Measurements from ENCODE around the gene LONP1.

LONP1 gene

GRCh38 chr19:5697022-5697889 lies 22.7 kb downstream of the LONP1 start (continued):
- TF ChIP-seq BCL11A (tag by site-specific recombination; IDR thresholded peaks at IDR 0.05; ENCODE audit: low read depth) (peak; percentile 69), KLF17 (tag by site-specific recombination; IDR thresholded peaks at IDR 0.05) (peak; percentile 91), ZNF169 (tag by site-specific recombination; IDR thresholded peaks at IDR 0.05) (no peak), SP3 (tag by site-specific recombination; IDR thresholded peaks at IDR 0.05) (no peak), ZNF610 (tag by site-specific recombination; IDR thresholded peaks at IDR 0.05; ENCODE audit: borderline replicate concordance) (peak; percentile 91; the same call in 1 of the 2 replicates), ZNF701 (tag by site-specific recombination; IDR thresholded peaks at IDR 0.05) (no peak), ZNF830 (tag by site-specific recombination; IDR thresholded peaks at IDR 0.05; ENCODE audit: low read depth) (no peak), OVOL3 (tag by site-specific recombination; IDR thresholded peaks at IDR 0.05) (no peak), WT1 (tag by site-specific recombination; IDR thresholded peaks at IDR 0.05) (peak; percentile 90), HIC1 (tag by site-specific recombination; IDR thresholded peaks at IDR 0.05) (0 out of 2 replicates have a peak, but pooled peaks have one; percentile 68), ZSCAN4 (tag by site-specific recombination; IDR thresholded peaks at IDR 0.05) (no peak), ZBTB1 (tag by site-specific recombination; IDR thresholded peaks at IDR 0.05) (no peak), ZFHX2 (tag by site-specific recombination; conservative IDR thresholded peaks at IDR 0.05) (peak; percentile 61), ZNF670 (tag by site-specific recombination; IDR thresholded peaks at IDR 0.05; ENCODE audit: low read depth) (no peak), ZNF10 (tag by site-specific recombination; IDR thresholded peaks at IDR 0.05) (peak; percentile 5; the same call in 1 of the 2 replicates), ELK4 (IDR thresholded peaks at IDR 0.05; ENCODE audit: borderline replicate concordance, low read depth, low read length) (no peak), ZNF529 (tag by site-specific recombination; IDR thresholded peaks at IDR 0.05; ENCODE audit: insufficient replicate concordance) (no peak), MEIS1 (CRISPR knock-in tag; IDR thresholded peaks at IDR 0.05; ENCODE audit: borderline replicate concordance) (no peak), ZNF362 (tag by site-specific recombination; IDR thresholded peaks at IDR 0.05) (no peak), TSHZ1 (tag by site-specific recombination; IDR thresholded peaks at IDR 0.05; ENCODE audit: borderline replicate concordance) (no peak), ZNF398 (tag by site-specific recombination; IDR thresholded peaks at IDR 0.05) (peak; percentile 97), KLF9 (tag by site-specific recombination; IDR thresholded peaks at IDR 0.05; ENCODE audit: low read depth) (0 out of 2 replicates have a peak, but pooled peaks have one; percentile 25), ZEB2 (tag by site-specific recombination; IDR thresholded peaks at IDR 0.05) (peak; percentile 63; the same call in 1 of the 2 replicates), ZNF600 (tag by site-specific recombination; IDR thresholded peaks at IDR 0.05) (peak; percentile 91), PRDM1 (tag by site-specific recombination; IDR thresholded peaks at IDR 0.05) (no peak)
